Cardiac muscle cell (in vitro differentiated cells and primary cell): ENCODE results near the gene CTNNAL1. TPM values are rescaled to one million over a fixed set of nuclear protein-coding genes. Genes with fewer than 3 reads are reported as not detected.

Experiments used
- DNase-seq, 2 donors: peaks; one replicate each; pipeline versions ENCODE4 v3.0.0 to v3.0.0-alpha.2; 2010 to 2017; ENCODE audit warnings: low read depth in 1 of 2, low spot score in 1 of 2
- H3K27ac ChIP-seq: fragments of 200-600 bp; sonication (generic); 2 replicates; pipeline ENCODE4 v1.5.1; 2016
- H3K27me3 ChIP-seq: fragments of 200-600 bp; sonication (generic); 2 replicates; pipeline ENCODE4 v1.6.0; 2016; ENCODE audit warnings: control low read depth
- H3K36me3 ChIP-seq: fragments of 200-600 bp; sonication (generic); 2 replicates; pipeline ENCODE4 v1.5.1; 2016; ENCODE audit warnings: control low read depth
- H3K4me1 ChIP-seq: fragments of 200-600 bp; sonication (generic); 2 replicates; pipeline ENCODE4 v1.8.1; 2017; ENCODE audit warnings: low read depth, mild to moderate bottlenecking, mixed run types
- H3K4me3 ChIP-seq: fragments of 200-600 bp; sonication (generic); 2 replicates; pipeline ENCODE4 v1.5.1; 2016; ENCODE audit warnings: mild to moderate bottlenecking
- H3K9me3 ChIP-seq: fragments of 200-600 bp; sonication (generic); 2 replicates; pipeline ENCODE4 v1.5.1; 2017; ENCODE audit warnings: low read depth, mild to moderate bottlenecking, control low read depth
- CTCF ChIP-seq: IDR thresholded peaks from 2 replicates; pipeline ENCODE4 v1.5.1; 2012; ENCODE audit warnings: low read depth, mild to moderate bottlenecking, low read length
- polyA plus RNA-seq: library from polyadenylated mRNA; unstranded; fragments of >200 nt; fragmentation: Nextera tagmentation; extraction: Ambion mirVana; gene quantifications from 2 replicates; pipeline ENCODE4 v1.2.1, GENCODE V29; 2016
- total RNA-seq: library from RNA; depleted of rRNA; stranded (reverse); fragments of >200 nt; gene quantifications from 2 replicates; pipeline ENCODE4 v1.2.3, GENCODE V29; 2016

CTNNAL1 gene
- total and polyA plus RNA-seq, 2 experiments from 2014 or later, result 64.7 to 102 TPM

- DNase-seq, result peak in 1 of 2 donors; percentile 84
- H3K27me3 ChIP-seq, result no peaks in the 10 kb centered on the region
- H3K27ac ChIP-seq, result peak overlapping the region; percentile 74
- peaks cover 9% of the 10 kb centered on the region for H3K4me1 ChIP-seq
- H3K36me3 ChIP-seq, result peaks cover 17% of the 10 kb centered on the region
- no peak for TF ChIP-seq CTCF
- no peaks in the 10 kb centered on the region for H3K9me3 ChIP-seq
- H3K4me3 ChIP-seq, result no peak overlapping the region
Observed at GRCh38 chr9:109035684-109036423, 22.6 kb upstream of the CTNNAL1 start.

- no peak overlapping the region for H3K4me3 ChIP-seq
- no peak for DNase-seq
- H3K4me1 ChIP-seq, result peaks cover 26% of the 10 kb centered on the region
- H3K27me3 ChIP-seq, result no peaks in the 10 kb centered on the region
- H3K9me3 ChIP-seq, result no peaks in the 10 kb centered on the region
- H3K36me3 ChIP-seq, result peaks cover 17% of the 10 kb centered on the region
- H3K27ac ChIP-seq, result peak overlapping the region; percentile 31
- no peak for TF ChIP-seq CTCF
Observed at GRCh38 chr9:109033941-109034700, 20.8 kb upstream of the CTNNAL1 start.

- Histone ChIP-seq H3K4me3 (no peak overlapping the region), H3K27ac (peak overlapping the region; percentile 57), H3K36me3 (peaks cover 11% of the 10 kb centered on the region), H3K27me3 (no peaks in the 10 kb centered on the region), H3K4me1 (peaks cover 28% of the 10 kb centered on the region), H3K9me3 (no peaks in the 10 kb centered on the region)
- DNase-seq, result peak in 1 of 2 donors; percentile 51
- TF ChIP-seq CTCF, result no peak
Observed at GRCh38 chr9:109031241-109031640, 17.9 kb upstream of the CTNNAL1 start.

- H3K9me3 ChIP-seq, result no peaks in the 10 kb centered on the region
- H3K4me3 ChIP-seq, result no peak overlapping the region
- peaks cover 26% of the 10 kb centered on the region for H3K4me1 ChIP-seq
- H3K27ac ChIP-seq, result peak overlapping the region; percentile 57
- H3K36me3 ChIP-seq, result peaks cover 11% of the 10 kb centered on the region
- TF ChIP-seq CTCF, result no peak
- no peak for DNase-seq
- H3K27me3 ChIP-seq, result no peaks in the 10 kb centered on the region
Observed at GRCh38 chr9:109030426-109030825, 17.1 kb upstream of the CTNNAL1 start.

- Histone ChIP-seq H3K36me3 (no peaks in the 10 kb centered on the region), H3K4me1 (peaks cover 26% of the 10 kb centered on the region), H3K9me3 (no peaks in the 10 kb centered on the region), H3K4me3 (no peak overlapping the region), H3K27me3 (no peaks in the 10 kb centered on the region), H3K27ac (no peak overlapping the region)
- DNase-seq, result no peak
- TF ChIP-seq CTCF, result no peak
Observed at GRCh38 chr9:109028457-109028856, 15.2 kb upstream of the CTNNAL1 start.
